GM15510 (cell line): Measurements from ENCODE around the gene DSTN.
A peak's percentile ranks its signal among the peaks of the same experiment; 100 is the strongest.

ENCODE experiments used
- POLR2A ChIP-seq: IDR thresholded peaks from 3 replicates; pipeline ENCODE4 v1.6.1; 2011; ENCODE audit warnings: borderline replicate concordance; ENCODE audit not compliant: insufficient read length; ENCODE audit errors: extremely low read depth

DSTN gene

DNA sequence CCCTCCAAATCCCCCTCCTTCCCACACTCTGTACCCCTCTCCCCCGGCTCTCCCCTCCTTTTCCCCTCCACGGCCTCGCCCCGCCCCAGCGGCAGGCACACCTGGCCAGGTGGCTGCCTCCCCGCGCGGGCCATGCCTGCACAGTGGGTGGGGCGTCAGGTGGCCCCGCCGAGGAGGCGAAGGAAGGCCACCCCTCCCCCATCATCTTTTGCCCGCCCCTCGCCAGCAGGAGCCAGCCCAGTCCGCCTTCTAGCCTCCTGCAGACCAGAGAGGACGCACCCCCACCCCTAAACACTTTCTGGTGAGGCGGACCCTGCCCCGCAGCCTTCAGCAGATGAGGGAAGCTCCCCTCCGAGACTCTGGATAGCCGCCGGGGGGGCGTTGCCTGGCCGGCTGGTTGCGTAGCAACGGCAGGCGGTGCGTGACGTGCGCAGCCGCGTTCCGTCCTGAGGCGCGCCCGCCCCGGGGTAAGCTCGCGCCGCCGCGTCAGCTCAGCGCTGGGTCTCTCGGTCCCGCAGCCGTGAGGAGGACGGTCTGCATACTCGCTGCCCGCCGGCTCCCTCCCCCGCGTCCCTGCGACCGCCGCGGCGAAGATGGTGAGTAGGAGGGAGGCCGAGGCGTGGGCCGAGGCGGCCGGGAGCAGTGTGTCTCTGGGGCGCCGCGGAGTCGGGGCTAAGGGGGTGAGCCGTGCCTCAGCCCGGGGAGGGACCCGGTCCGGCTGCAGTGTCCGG is at the start of gene DSTN:
Gene DSTN, plus strand, starts transcription at position 460 of the 731 bp plus-strand sequence. Its CDS starts 134 bp downstream, at position 594.
- peak; percentile 69 for TF ChIP-seq POLR2A

DNA sequence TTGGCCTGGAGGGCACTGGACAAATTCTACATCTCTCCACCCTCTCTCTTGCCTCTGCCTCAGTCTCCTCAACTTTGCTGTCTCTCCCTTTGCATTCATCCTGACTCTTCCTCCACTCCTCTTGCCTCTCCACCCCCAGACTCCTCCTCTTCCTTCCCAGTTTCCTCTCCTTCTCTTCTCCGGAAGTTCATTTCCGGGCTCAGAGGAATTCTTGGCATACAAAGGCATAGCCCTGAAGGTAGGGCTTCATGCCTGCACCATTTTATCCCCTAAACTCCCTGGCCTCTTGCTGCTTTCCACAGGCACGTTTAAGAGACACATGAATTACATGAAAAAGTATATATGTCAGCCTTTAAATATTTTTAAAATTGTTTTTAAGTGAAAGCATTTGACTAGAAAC is 49.3 kb upstream of the DSTN start:
- no peak for TF ChIP-seq POLR2A

DNA sequence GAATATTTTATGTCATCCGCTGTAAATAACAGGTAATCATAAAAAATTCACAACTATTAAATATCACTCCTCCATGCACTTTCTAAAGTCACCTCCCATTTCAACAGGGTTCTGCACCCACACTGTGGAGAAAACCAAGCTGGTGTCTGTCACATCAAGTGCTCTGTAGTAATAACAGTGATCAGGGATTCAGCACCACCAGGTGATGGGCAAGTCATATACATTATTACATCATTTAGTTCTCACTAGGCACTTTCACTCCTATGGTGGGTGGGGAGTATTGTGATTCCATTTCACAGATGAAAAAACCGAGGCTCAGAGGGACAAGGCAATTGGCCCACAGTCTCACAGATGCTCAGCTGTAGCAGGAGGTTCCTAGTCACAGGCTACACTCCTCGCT is 47.3 kb upstream of the DSTN start:
- TF ChIP-seq POLR2A, result no peak

DNA sequence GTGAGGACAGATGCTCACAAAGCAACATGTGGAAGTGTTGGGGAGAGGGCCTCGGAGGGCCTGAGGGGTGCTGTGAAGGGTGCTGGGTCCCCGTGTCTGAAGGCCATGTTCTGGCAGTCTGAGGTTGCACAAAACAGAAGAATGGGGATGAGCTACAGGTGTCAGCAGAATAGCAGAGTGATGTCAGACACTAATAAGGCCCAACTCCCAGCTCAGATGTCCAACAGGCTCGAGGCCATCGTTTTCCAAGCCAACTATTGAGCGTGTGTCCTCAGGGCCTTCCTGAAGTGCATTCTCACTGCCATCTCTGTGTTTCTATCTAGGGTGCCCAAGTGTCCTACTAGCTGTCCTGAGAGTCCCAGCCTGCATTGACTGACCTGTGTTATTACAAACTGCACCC is 46.5 kb upstream of the DSTN start:
- no peak for TF ChIP-seq POLR2A

DNA sequence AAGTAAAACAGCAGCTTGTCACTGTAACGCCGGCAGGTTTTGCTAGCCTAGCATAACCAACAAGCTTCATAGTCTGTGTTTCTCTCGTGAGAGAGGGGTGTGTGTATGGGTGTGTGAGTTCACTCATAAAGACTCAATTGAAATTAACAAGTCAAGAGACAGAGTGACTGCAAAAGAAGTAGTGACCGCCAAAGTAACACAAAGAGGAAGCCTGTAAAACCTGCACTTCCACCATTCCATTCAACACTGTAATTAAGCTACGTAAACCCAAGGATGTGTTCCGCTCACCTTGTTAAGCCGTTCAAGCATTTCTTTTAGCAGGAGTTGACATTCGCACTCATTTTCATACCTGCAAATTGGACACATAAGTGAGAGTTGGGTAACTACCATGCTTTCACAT is 45.3 kb upstream of the DSTN start:
- no peak for TF ChIP-seq POLR2A

DNA sequence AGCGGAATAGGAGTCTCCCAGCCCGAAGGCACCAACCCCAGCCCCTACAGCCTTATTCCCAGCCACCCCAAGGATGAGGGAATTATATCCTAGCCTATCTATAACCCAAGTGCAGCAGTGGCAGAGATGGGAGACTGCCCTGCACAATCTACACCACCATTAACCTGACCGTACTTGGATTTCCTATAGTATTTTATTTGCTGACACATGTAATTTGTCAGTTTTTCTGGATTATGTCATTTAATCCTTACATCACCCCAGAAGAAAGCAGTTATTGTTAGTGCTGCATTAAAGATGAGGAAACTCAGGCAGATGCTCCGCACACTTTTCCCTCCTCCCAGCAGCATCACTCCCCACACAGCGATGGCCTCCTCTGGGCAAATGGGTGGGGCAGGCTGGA is 44.7 kb upstream of the DSTN start:
- TF ChIP-seq POLR2A, result no peak

DNA sequence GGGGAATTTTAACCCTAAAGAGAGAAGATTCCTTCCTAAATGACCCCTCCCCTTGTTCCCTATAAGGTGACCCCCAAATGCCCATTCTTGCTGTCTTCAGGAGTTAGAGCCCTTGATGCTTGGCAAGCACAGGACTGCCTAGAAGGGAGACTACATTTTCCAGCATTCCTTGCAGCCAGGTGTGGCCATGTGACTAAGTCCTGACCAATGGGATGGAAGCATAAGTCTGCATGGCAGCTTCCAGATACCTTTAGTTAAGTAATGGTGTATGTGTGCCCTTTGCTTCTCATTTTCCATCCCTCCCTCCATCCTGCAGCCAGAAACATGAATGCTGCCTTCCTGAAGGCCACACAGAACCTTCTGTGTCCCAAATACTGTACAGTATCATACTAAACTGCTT is 44.2 kb upstream of the DSTN start:
- TF ChIP-seq POLR2A, result no peak

DNA sequence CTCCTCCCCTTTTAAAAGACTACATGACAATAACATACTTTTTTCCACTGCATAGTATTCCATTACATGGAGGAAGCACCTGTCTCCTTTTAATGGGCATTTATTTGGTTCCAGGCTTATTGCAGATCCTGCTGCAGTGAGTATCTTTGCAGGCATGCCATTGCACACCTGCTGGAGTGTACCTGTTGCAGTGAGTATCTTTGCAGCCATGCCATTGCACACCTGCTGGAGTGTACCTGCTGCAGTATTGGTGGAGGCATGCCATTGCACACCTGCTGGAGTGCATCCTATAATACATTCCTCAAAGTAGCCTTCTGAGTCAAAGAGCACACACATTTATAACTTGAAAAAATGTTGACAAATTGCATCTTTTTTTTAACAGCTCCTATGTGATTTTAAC is 40.3 kb upstream of the DSTN start:
- TF ChIP-seq POLR2A, result no peak

DNA sequence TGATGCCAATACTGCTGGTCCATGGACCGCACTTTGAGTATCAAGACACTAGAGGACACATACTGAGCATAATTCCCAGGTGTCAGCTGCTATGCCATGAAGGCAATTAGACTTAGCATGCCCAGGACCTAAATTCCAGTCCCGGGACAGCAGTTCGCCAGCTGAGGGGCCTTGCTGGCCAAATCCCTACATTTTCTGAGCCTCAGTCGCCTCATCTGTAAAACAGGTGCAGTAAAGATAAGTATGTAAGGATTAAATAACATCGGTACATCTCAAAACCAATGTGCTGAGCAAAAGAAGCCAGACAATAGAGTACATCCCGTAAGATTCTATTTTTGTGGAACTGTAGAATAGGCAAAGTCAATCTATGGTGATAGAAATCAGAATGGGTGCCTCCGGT is 39.7 kb upstream of the DSTN start:
- no peak for TF ChIP-seq POLR2A

DNA sequence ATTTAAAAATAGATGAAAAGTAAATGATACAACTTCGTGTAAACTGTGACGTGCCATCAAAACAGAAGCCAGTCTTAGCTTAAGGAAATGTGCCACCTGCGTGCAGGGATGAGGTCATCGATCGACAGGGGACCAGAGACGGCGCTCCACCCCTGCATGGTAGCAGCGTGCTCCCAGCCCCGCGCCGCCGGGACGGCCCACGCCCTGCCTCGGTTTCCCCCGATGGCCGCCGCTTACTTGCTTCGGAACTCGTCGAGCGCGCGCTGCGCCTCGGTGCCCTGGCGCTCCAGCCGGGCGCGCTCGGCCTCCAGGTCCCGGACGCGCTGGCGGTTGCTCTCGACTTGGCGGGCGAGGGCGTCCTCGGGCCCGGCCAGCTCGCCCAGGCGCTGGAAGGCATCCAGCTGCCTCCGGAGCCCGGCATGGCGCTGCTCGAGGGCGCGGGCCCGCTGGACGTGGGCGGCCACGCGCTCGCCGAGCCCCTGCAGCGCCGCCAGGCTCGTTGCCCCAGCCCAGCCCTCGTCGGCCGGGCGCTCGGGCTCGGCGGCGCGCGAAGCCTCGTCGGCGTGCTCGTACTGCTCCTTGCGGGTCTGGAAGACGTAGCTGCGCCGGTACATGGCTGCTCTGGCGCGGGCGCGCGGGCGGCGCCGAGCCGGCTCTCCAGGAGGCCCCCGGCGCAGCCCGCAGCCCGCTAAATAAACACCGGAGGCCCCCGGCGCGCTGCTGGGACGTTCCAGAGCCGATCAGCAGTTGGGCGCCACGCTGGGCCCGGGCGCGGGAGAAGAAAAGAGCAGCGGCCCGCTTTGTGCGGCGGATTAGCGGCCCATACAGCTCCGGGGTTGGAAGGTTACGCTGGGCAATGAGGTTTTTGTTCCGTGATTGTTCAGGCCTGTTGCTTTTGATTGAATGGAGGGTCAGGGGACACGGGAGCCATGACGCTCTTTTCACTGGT is 38.9 kb upstream of the DSTN start, which contains the start of gene BFSP1:
Gene BFSP1, minus strand, starts transcription at position 664 of the 949 bp plus-strand sequence. Its CDS starts 50 bp downstream, at position 614.
- no peak for TF ChIP-seq POLR2A

DNA sequence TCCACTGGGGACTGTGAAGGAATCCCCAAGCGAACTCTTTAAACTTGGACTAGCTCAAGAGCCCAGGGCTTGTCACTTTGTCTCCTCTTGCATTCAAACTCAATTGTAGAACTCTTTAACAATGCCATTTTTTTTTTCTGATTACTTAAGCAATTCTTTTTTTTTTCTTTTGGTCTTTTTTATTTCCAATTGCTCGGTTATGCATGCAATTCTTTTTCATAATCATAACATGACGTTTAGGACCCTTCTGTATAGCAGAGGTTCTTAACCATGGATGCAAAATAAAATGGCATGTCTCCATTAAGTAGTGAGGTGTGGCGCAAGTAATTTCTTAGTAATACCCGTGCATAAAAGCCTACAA is 38.2 kb upstream of the DSTN start:
- TF ChIP-seq POLR2A, result no peak

DNA sequence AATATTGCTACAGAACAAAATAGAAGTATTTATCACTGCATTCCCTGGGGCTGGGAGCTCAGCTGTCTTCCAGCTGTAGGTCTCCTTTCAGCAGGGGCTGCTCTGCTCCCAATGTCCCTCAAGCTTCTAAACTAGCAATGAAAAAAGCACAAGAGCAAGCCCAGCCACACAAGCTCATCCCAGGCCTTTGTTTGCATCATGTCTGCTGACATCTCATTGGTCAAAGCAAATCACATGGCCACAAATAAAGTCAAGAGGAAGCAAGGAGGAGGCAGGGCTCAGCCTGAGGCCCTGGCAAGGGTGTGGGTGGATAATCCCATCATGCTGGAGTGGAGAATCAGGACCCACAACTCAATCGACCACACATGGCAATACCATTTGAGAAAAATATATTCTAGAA is 36.5 kb upstream of the DSTN start:
- TF ChIP-seq POLR2A, result no peak

DNA sequence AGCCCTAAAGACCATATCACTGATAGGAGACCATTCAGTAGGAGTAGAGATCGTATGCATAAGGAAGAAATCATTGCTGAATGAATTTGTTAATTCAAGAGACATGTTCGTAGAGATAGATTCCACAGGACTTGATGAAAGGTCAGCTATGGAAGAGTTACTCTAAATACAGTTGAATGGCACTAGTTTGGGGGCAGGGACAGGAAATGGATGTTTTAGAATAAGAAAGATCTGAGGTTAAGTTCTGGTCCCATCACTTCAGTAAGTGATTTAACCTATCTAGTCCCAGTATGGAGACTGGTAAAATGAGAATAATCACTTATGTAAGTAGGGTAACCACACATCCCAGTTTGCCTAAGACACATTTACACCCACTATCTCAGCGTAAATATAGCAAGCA is 35.8 kb upstream of the DSTN start:
- TF ChIP-seq POLR2A, result no peak

DNA sequence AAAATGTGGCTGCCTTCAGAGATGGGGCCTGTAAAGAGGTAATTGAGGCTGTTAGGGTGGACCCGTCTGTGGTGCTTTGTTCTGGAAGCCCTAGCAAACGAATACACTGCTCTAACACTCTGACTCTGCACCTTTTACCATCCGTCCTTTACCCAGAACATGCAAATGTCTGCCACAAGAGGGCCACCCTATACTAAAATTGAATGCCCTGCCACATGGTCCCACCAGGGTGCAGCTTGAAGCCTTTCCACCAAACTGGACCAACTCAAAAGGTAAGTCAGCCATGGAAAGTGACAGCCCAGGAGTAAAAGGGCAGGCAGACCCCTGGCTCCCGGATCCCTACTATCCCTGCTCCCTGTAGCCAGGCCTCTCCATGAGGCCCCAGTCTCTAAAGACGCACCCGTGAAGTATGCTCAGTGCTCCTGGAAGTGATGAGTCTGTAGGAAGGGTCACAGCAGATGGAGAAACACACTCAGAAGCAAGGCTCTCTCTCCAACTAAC is 32.9 kb upstream of the DSTN start:
- TF ChIP-seq POLR2A, result no peak

DNA sequence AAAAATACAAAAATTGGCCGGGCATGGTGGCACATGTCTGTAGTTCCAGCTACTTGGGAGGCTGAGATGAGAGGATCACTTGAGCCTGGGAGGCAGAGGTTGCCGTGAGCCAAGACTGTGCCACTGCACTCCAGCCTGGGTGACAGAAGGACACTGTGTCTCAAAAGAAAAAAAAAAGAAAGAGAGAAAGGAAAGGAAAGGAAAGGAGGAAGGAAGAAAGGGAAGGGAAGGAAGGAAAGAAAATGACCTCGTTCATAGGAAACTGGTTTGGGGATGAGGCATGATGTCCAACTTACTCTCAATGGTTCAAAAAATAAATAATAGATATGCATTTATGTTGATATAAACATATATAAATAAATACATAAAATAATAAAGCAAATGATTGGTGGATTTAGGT is 31.9 kb upstream of the DSTN start:
- no peak for TF ChIP-seq POLR2A
